ENCODE results near the gene DYNC1LI2.

DYNC1LI2 gene

DNA sequence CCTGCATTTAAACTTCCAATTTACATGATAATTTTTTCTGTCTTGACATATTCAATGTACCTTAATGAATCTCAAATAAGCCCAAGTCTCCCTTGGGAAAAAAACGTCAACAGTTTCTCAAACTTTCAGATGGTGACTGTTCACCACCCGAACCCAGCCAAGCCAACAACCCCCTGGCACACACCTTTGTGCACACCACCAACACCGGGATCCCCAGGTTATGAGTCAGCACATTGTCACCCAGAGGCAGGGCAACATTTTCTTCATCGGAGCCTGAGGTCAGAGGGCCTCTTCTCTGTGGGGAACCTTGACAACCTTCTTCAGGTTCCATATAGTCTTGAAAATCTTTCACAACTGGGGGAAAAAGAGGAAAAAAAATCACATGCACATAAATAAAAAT, 15.5 kb downstream of the DYNC1LI2 start:
- no peak for DNase-seq

DNA sequence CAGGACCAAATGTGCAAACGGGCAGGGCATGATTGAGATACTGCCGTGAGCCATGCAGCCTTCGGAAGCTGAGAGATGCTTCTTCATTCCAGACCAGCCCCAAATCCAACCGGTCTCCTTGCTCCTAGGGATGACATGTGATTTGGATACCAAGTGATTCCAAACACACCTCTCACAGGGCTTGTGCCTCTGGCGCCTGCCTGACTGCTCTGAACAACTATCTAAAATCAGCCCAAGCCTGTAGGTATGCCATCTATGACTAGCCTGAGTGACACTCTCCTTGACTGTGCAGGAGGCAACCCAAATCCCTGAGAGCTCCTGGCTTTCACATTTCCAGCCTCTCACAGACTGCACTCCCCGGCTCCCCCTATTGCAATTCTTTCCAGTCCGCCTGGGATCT, 20.3 kb downstream of the DYNC1LI2 start:
- DNase-seq: no peak

DNA sequence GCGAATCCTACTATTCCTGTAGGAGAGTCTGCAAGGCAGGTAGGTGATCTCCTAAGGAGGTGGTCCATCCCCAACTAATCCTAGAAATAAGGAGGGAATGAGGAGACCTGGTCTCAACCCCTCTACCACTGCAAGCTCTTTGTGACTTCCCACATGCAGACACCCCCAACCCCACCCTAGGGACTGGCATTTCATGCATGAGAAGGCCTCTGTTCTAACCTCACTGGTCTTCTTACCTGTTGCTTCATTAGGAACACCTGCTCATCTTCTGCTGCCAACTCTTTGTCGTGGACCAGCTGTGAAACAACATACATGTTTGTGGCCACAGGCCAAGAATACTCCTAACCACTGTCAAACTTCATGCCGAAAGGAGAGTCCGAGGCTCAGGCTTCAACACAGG, 22.6 kb downstream of the DYNC1LI2 start:
- no peak for DNase-seq

- no peak for DNase-seq
Observed at GRCh38 chr16:66728117-66728787, 23.2 kb downstream of the DYNC1LI2 start.

- DNase-seq: no peak
Observed at GRCh38 chr16:66720766-66721165, 30.6 kb downstream of the DYNC1LI2 start.

DNA sequence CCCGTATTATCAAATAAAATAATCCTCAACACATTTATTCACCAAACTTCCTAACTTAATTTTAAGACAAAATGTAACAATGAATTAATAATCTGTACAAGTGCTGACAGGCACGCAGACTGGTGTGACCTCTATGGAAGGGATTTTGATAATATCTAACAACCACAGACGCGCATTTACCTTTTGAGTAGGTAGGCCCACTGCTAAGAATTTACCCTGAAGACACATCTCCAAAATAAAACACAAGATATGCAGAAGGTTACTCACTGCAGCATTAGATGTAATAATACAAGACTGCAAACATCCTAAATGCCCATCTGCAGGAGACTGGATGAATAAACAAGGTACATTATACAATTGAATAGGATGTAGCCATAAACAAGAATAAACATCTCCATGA, 32.2 kb downstream of the DYNC1LI2 start:
- DNase-seq: no peak

GRCh38 chr16:66717776-66718175, 33.6 kb downstream of the DYNC1LI2 start:
- no peak for DNase-seq

- DNase-seq: no peak
Observed at GRCh38 chr16:66717112-66717675, 34.2 kb downstream of the DYNC1LI2 start.

GRCh38 chr16:66714654-66715307, 36.6 kb downstream of the DYNC1LI2 start:
- DNase-seq: no peak

DNA sequence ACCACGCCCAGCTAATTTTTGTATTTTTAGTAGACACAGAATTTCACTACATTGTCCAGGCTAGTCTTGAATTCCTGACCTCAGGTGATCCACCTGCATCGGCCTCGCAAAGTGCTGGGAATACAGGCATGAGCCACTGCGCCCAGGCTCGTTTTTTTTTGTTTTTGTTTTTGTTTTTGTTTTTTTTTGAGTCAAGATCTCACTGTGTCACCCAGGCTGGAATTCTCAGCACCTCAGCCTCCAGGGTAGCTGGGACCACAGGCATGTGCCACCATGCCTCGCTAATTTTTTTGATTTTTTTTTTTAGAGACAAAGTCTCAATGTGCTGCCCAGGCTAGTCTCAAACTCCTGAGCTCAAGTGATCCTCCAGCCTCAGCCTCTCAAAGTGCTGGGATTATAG, 37.3 kb downstream of the DYNC1LI2 start:
- DNase-seq: no peak

- no peak for DNase-seq
Observed at GRCh38 chr16:66713076-66713475, 38.3 kb downstream of the DYNC1LI2 start.

DNA sequence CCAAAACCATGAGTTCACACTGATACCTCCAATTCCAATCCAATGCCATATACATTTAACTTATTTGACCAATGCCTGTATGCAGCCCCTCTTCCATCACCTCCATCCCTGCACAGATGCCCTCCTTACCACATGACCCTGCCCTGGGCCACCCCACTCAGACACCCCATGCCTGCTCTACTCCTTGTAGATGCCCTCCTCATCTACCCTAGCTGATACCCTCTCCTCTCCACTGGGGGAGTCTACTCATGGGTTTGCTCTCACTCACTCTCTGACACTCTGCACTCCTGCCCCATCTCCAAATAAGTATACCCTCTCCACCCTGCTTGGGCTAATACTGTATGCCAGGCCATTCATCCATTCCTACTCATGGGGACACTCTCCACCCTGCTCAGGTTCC, 38.9 kb downstream of the DYNC1LI2 start:
- no peak for DNase-seq

DNA sequence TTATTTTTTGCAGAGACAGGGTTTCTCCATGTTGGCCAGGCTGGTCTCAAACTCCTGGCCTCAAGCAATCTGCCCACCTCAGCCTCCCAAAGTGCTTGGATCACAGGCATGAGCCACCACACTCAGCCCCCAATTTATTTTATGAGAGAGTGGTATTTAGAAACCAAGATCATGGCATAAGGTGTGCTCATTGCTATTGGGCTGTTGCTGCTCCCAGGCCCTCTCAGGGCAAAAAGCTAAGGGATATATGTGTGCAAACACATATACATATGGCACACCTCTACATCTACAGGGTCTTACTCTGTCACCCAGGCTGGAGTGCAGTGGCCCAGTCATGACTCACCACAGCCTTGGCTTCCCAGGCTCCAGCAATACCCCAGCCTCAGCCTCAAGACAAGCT, 39.8 kb downstream of the DYNC1LI2 start:
- no peak for DNase-seq

DNA sequence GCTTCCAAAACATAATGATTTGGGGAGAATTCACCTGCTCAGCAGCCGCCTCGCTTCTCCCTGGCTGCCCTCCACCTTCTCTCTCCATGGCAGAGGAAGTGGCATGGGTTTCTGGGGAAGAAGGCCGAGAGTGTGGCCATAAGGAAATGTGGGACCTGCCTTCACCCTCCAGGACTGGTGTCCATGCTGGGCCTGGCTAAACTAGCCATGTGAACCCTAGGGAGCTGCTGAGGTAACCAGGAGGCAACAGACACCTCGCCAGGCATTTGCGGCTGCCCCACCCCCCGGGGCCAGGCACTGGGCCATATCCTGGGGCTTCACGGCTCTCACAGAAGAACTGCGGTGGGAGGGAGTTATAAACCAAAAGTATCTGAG, 44.9 kb downstream of the DYNC1LI2 start:
- no peak for DNase-seq

DNA sequence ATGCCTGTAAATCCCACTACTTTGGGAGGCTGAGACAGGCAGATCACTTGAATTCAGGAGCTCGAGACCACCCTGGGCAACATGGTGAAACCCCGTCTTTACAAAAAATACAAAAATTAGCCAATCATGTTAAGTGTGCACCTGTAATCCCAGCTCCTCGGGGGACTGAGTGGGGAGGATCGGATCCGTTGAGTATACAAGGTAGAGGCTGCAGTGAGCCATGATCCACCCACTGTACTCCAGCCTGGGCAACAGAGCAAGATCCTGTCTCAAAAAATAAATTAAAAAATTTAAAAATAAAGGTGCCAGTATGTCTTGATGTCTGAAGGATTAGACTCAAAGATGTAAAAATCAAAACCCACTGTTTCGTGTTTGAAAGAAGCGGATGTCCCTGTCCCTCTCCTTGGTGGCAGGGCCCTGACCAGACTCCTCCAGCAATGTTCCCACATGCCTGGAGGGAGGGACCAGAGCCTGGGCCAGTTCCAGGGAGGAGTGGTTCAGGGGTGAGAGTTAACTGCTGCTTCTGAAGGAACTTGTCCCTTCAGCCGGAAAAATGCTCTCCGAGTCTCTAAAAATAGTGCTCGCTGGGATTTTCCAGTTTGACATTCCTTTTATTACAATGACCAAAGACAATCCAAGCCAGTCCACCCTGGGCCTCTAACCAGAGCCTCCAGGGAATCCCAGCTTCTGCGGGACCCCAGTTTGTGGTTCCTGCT, 45.5 kb downstream of the DYNC1LI2 start:
- no peak for DNase-seq

GRCh38 chr16:66703406-66704215, 47.8 kb downstream of the DYNC1LI2 start:
- DNase-seq: no peak

GRCh38 chr16:66701516-66701915, 49.9 kb downstream of the DYNC1LI2 start:
- no peak for DNase-seq

- no peak for DNase-seq
Observed at GRCh38 chr16:66701026-66701425, 50.4 kb downstream of the DYNC1LI2 start.

DNA sequence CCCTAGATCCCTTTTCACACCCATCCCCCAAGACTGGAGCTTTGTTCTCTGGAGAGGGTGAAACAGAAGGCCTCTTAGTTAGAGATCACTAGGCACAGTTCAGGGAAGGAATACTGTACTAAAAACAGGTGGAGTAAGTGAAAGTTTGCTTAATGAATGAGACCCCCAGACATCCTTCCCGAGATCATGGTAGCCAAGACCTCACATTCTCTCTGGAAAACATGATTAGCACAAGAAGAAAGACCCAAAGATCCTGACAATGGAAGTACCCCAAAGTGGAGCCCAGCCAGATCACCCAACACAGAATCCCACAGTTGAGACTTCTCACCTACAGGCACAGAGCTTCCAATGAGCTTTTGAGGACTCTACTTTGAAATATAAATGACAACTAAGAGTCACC, 51.5 kb downstream of the DYNC1LI2 start:
- DNase-seq: no peak

GRCh38 chr16:66698046-66698445, 53.4 kb downstream of the DYNC1LI2 start:
- no peak for DNase-seq

- DNase-seq: peak; percentile 76
Observed at GRCh38 chr16:66696669-66697630, 54.5 kb downstream of the DYNC1LI2 start, which contains the start of gene CMTM4. TSS of gene CMTM4 (minus strand) at chr16:66696743. CDS start at chr16:66696525, 218 bp downstream.

Data from stimulated activated CD4-positive, alpha-beta T cell treated with anti-CD3 and anti-CD28 coated beads, Interleukin-12 subunit alpha, Interleukin-12 subunit beta, amount 100 ng/mL, for 4 hours (primary cell).